Kasumi-1 (cell line): ENCODE results near the gene DYNLL1.
"Not testable (repeated sequence)": the region's sequence is repeated elsewhere in the genome, so short reads cannot be mapped to it uniquely, and the experiment has no call there.

Experiments used
- DNase-seq, 2 experiments: peaks; one replicate each; lab custom pipeline; 2025; lab: John Stamatoyannopoulos, UW

The DYNLL1 gene

DNA sequence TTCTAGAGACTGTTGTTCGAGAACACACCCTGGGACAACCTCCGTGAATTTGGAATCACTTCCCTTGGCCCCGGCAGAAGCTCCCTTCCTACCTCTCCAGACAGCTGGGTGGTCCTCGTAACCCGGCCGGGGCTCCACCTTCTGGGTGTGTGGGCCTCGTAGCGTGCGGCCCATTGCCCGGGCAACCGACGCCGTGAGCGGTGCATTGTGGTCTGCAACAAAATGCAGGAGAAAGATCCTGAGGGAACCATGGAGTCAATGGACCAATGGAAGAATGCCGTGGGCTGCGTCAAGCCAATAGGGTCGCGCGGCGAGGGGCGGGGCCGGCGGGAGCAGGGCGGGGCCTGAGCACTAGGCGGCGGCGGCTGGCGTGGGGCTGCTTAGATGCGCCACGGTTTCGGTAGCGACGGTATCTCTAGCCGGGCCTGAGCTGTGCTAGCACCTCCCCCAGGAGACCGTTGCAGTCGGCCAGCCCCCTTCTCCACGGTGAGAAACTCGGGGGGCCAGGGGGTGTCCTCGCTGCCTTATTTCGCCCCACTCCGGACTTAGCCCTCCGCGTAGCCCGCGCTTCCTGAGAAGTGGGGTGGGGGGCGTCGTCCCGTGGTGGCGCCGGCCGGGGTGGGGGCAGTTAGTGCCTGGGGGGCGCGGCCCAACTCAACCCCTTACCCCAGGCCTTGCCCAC lies at the start of gene DYNLL1:
TSS of gene DYNLL1 (plus strand) at position 383 of the 682 bp plus-strand sequence. CDS start 309 bp downstream, outside the sequence.
- DNase-seq = peak; percentile 91 to 92

DNA sequence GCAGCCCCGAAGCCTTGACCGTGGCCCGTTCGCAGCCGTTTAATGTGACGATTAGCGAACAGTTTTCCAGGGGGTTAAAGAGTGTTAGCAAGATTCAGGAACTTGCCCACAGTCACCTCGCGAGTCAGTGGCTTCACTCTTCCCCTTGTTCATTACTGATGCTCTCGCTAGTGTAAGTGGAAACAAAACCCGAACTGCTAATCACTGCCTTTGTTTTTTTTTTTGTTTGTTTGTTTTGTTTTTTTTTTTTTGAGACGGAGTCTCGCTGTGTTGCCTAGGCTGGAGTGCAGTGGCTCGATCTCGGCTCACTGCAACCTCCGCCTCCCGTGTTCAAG lies 49.1 kb upstream of the DYNLL1 start:
- not testable (repeated sequence) for DNase-seq

DNA sequence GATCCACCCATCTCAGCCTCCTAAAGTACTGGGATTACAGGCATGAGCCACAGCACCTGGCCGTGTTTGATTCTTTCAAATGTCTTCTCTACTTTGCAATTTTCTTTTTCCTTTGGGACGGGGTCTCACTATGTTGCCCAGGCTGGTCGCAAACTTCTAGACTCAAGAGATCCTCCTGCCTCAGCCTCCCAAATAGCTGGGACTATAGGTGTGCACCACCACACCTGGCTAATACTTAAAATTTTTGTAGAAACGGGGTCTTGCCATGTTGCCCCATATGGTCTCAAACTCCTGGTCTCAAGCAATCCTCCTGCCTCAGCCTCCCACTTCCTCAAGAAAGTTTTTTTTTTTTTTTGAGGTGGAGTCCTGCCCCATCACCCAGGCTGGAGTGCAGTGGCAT lies 47.9 kb upstream of the DYNLL1 start:
- DNase-seq = no peak

DNA sequence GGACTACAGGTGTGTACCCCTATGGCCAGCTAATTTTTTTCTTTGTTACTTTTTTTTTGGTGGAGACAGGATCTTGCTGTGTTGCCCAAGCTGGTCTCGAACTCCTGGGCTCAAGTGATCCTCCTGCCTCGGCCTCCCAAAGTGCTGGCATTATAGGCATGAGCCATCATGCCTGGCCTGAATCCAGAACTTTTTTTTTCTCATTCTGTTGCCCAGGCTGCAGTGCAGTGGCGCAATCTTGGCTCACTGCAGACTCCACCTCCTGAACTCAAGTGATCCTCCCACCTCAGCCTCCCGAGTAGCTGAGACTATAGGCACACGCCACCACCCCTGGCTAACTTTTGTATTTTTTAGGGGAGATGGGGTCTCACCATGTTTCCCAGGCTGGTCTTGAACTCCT lies 43.4 kb upstream of the DYNLL1 start:
- not testable (repeated sequence) for DNase-seq

DNA sequence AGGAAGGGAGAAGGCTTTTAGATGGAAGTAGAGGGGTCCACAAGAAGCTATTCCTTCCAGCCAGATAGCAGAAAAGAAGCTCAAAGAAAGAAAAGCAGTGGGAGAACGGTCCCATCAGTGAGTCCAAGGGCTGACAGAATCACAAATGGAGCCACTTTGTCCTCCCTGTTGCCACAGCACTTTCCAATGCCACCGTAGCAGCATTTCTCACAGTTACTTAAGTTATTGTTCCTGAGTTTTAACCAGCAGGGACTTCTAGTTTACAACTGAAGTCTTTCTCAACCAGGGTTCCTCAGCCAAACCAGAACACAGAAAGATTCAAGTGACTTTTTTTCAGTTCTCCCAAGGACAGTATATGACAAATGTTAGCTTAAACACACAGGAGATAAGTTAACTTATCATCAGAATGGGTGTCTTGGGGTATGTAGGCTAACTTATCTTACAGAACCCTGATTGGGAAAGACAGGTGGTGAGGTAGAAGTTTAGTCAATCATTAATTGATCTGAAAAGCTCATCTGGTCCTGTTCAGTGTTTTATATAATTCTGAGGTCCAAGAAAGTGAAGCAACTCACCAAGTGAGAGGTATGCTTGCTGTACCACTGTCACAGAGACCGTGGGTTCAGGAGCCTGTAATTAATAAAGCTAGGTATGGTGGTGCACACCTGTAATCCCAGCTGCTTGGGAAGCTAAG lies 42.7 kb upstream of the DYNLL1 start:
- DNase-seq = no peak

DNA sequence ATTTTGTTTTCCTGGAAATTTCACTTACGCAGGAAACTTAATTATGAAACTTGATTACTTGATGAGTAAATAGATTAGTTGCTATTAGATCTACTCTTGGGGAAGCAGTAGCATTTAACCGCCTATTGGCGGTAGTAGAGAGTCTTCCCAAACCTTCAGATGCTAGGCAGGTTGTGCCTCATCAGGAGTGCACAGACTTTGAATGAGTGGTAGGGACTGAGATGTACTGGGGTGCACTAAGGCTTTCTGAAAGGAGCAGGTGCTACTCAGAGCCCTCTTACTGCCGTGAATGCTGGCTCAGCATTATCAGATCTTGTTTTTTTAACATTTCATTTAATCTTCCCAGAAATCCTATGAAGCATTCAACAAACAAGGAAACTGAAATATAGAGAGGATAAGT lies 41.9 kb upstream of the DYNLL1 start:
- DNase-seq = peak; percentile 77 to 80

DNA sequence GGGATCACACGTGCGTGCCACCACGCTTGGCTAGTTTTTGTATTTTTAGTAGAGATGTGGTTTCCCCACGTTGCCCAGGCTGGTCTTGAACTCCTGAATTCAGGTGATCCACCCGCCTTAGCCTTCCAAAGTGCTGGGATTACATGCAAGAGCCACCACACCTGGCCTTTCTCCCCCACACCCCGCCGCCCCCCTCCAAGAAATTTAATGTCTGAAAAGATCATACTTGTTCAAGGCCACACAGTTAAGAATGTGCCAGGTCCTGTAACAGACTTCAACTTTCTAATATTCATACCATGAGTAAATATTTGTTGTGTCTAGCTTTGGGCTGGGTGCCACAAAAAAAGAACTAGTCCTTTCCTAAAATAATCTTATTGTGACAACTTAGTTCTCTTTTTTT lies 40.6 kb upstream of the DYNLL1 start:
- DNase-seq = no peak

DNA sequence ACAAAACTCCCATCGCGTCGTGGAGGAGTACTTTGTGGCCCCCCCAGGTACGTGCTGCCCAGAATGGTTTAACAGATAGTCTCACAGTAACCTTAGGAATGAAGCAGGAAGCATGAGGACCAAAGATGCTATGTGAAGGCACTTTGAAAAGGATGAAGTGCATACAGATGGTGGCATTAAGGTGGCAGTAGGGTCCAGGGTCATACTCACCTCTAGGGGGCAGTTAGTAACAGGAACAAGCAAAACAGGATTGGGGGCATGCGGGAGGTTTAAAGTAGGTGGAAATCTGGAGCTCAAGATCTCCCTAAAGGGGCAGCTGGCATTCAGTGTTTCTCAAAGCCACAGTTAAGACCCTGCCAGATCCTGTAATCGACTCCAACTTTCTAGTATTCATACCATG lies 38.8 kb upstream of the DYNLL1 start:
- DNase-seq = peak; percentile 55 to 61

DNA sequence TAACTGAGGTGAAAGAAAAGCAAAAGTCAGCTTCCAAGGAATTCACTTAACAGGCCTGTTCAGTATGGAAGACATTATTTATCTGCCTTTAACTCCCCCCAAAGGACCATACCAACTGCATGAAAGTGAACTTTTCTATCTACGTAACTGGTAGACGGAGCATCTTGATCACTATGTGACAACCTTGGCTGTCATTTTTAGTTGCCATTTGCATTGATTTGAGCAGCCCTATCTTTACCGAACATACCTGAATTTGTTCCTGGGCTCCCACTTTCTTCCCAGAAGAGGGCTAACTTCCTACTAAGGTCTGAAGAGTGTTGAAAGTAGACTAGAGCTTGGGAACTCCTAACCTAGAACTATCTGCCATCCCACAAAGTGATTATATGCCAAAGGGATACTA lies 35.8 kb upstream of the DYNLL1 start:
- no peak for DNase-seq

DNA sequence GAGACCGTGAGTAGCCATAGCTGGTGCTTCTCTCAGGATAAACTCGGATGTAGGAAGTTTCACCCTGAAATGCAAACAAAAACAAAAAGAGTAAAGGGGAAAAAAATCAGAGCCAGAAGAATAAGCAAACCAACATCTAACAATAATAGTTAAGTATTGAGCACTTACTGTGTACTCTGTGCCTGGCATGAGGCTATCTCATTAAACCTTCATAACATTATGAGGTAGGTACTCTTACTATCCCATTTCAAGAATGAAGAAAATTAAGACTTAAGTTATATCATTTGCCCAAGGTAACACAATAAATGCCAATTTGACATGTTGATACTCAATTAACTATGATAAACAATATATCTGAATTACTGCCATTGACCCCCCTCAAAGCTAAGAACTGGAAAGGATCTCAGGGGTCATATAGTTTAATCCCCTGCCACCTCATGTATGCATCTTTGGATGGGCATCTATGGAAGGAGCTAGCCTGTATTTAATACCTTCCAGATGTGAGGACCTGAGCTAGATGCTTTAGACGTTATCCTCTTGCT lies 33.7 kb upstream of the DYNLL1 start:
- DNase-seq = no peak

DNA sequence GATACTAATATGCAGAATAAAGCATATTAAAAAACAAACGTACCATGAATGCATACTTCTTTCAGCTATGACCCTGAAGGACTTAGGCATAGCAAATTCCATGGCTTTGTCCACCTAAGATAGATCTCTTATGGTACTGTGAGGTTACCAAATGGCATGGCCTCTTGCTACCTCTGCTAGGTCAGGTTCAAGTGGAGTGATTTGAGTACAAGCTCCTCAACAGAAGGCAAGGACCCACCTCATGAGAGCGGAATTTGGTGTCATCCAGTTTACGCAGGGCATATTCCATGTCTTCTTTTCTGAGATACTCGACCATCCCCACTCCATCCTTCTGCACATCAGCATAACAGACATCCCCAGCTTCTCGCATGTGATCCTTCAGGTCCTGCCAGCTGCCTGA lies 32.2 kb upstream of the DYNLL1 start:
- no peak for DNase-seq

DNA sequence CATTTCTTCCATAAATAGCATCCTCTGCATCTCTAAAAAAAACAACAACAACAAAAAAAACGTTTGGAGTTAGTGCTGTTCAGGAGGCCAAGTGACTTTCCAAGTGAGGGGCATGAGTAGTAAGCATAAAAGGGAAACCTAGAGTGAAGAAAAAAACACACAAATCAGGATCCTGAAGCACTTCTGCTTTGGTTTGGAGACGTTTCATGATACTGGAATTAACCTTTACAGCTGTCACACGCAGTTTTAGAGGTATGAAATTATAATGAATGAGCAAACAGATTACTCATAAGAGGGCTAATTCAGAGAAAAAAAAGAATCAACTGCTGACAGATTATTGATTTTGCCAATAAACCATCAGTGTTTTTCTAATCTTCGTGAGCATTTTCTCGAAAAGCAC lies 30.2 kb upstream of the DYNLL1 start:
- no peak for DNase-seq

DNA sequence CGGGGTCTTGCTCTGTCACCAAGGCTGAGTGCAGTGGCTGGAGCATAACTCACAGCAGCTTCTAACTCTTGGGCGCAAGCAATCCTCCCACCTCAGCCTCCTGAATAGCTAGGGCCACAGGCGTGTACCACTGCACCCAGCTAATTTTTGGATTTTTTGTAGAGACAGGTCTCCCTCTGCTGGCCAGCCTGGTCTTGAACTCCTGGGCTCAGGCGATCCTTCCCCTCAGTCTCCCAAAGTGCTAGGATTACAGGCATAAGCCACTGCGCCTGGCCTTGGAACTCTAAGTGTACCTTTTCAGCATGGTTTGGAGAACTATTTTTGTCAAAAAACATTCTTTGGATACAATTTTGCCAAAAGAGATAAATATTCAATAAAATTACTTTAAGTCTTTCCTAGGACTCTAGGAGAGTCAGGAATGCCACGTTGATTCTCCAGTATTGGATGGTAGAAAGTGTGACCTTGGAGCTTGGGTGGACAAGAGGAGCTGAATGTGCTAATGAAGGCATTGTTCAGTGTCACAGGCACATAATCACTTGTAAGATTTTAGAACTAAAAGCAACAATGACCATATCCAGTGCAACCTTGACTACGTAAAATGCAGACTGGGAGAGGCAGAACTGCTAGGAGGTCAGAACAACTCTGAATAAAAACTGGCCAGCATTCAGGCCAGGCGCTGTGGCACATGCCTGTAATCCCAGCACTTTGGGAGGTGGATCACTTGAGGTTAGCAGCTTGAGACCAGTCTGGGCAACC lies 29.2 kb upstream of the DYNLL1 start:
- peak; percentile 68 to 73 for DNase-seq

DNA sequence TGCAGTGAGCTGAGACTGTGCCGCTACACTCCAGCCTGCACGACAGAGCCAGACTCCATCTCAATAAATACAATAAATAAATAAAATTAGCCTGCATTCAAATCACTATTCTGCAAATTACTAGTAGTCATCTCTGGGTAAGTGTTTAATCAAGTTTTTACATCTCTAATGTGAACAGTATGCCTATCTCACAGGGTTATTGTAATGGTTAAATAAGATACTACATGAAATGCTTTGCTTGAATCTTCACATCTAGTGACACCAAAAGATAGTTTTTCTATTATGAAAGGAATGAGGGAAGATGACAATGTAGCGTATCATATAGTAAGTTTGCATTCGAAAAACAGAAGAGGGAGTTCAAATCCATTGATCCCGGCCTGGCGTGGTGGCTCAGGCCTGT lies 28.5 kb upstream of the DYNLL1 start:
- DNase-seq = no peak

DNA sequence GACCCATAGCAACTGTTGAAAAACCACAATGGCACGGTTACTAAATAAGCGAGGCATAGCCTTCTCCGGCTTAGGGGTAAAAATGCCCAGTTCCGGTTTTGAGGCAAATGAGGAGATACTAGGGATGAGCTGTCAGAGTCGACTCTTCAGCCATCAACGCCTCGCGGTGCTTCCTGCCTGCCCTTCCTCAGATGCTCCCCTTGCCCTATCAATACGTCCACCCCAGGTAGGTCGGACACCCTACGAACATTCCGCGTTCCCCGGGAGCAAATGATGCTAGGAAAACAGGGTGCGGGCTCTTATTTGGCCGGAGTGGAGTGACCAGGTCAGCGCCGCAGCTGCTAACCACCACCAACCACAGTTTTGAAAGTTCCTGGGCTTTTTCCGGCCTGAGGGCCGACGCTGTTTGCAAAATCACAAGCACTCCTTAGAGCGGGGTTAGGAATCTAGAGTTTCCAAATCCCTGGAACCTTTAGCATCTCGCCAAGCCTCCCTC lies 27.5 kb upstream of the DYNLL1 start:
- DNase-seq = peak; percentile 44 to 49

DNA sequence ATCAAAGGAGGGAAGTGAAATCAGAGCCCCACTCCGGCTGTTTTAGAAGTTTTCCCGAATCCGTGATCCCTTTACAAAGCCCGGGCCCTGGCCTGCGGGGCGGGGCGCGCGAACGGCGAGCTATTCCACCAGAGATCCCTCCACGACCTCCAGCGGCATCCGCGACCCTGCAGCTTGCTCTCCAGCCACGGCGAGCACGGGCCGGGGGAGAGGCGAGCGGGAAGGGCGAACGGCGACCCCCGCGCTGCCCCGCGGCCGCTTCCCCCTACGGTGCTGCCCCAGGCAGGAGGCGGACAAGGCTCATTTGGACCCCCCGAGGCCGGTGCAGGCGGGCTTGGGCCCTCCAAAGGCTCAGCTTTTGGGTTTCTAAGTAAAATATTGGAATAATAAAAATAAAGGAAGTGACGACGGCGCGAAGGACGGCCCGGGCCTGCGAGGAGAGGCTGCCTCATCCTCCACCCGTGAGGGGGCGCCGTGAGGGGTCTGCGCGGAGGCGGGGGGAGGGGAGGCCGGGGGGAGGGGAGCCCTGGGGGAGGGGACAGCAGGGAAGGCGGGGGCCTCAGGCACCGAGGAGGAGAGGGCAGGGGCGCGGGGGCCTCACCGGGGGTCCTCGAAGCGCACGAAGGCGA lies 27.0 kb upstream of the DYNLL1 start:
- peak in 1 of 2 experiments; percentile 36 for DNase-seq

DNA sequence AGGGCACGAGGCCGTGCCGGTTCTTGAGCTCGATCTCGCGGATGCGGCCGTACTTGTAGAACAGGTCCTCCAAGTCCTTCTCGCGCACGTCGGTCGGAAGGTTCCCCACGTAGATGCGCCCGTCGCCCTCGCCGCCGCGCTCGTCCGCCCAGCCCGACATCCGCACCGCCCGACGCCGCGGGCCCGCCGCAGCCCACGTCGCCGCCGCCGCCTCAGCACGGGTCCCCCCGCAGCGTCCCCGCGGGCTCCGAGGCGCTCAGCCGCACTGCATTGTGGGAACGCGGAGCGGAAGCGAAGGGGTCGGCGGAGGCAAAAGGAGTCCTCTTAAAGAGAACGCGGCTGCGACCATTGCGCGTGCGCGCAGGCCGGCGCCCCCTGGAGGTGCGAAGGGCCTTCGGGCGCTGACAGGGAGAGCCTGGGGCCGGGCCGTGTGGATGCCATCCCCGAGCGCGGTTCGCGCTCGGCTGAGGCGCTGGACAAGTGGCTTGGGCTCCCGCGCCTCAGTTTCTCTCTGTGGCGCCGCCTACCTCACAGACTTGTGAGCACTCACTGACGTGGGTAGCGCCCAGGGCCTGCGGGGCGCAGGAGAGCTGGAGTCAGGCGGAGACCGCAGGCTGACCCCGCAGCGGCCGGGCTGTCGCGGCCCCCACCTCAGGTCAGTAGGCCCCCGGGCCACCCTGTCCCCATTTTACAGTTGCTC lies 26.3 kb upstream of the DYNLL1 start, which contains the start of gene SRSF9:
TSS of gene SRSF9 (minus strand) at position 299 of the 700 bp plus-strand sequence. CDS start at position 160, 139 bp downstream.
- peak; percentile 90 to 91 for DNase-seq

DNA sequence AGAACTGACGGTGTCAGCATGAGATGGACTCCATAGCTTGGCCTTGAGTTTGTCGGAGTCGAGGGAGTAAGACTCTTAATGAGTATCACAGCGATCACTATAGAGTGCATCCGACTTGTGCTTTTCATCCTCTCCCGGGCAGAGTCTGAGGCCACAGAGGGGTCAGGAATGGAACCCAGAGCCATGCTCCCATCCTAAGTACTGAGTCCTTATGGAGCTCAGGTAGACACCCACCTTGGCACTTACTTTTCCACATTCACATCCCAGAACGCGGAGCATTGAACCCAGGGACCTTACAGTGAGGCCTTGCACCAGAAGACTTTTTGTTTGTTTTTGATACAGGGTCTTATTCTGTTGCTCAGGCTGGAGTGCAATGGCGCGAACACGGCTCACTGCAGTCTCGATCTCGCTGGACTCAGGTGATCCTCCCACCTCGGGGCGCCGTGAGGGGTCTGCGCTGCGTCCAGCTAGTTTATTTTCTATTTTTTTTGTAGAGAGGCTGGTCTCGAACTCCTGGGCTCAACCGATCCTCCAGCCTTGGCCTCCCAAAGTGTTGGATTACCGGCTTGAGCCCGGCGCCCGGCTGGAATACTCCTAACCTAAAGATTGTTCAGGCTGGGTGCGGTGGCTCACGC lies 25.6 kb upstream of the DYNLL1 start:
- DNase-seq = peak; percentile 16 to 19

DNA sequence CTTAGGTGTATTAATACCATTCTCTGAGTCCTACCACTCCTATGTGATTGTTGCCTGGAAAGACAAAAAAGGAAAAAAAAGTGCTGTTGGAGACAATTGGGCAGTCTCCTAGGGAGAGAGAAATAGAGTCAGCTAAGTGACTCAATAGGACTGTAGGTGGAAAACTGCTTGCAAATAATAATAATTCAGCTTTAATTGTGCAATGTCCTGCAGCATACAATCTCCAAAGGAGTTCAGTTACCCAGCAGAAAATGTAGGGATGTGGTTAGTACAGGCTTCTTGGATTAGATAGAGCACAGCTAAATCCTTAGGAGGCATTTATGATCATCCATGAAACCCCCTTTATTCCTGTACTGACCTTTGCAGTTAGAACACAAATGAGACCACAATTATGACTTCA lies 23.4 kb upstream of the DYNLL1 start:
- DNase-seq = no peak

DNA sequence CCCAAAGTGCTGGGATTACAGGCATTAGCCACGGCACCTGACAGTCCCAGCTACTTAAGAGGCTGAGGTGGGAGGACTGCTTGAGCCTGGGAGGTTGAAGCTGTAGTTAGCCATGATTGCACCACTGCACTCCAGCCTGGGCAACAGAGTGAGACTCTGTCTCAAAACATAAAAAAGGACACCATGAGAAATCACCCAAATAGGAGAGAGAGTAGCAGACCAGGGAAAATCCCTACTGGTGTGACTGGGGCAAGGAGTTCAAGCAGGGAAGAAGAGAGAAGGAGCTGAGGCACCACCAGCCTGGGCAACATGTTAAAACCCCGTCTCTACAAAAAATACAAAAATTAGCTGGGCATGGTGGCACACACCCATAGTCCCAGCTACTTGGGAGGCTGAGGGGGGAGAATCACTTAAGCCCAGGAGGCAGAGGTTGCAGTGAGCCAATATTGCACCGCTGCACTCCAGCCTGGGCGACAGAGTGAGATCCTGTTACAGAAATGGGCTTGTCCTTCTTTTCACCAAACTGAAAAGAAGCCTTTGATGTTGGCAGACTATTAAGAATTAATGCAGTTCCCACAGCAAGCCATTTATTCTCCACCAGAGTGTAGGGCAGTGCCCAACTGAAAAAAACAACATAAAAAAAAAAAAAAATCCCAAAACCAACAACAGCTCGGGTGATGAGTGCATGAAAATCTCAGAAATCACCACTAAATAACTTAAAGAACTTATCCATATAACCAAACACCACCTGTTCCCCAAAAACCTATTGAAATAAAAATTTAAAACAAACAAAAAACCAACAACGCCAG lies 21.9 kb upstream of the DYNLL1 start:
- no peak for DNase-seq
